Chondrocyte (in vitro differentiated cells): ENCODE results near the gene SETBP1. TPM values are rescaled to one million over a fixed set of nuclear protein-coding genes. Genes with fewer than 3 reads are reported as not detected.

Source experiments
- DNase-seq: peaks from one replicate; pipeline ENCODE4 v3.0.0; 2021; ENCODE audit warnings: mixed read lengths, low spot score
- H3K27ac Mint-ChIP-seq: one replicate; pipeline ENCODE4 v1.8.0; 2021; ENCODE audit warnings: mild to moderate bottlenecking, moderate library complexity, mixed read lengths; ENCODE audit not compliant: unreplicated experiment
- H3K27me3 Mint-ChIP-seq: 2 replicates; pipeline ENCODE4 v1.8.0; 2021; ENCODE audit warnings: low read depth, mixed read lengths
- H3K36me3 Mint-ChIP-seq: 2 replicates; pipeline ENCODE4 v1.8.0; 2021; ENCODE audit warnings: low read depth, mixed read lengths
- H3K4me1 Mint-ChIP-seq: 2 replicates; pipeline ENCODE4 v1.8.0; 2021; ENCODE audit warnings: low read depth, mild to moderate bottlenecking, mixed read lengths
- H3K4me3 Mint-ChIP-seq: one replicate; pipeline ENCODE4 v1.8.0; 2021; ENCODE audit warnings: mild to moderate bottlenecking, moderate library complexity, mixed read lengths; ENCODE audit not compliant: unreplicated experiment
- H3K9me3 Mint-ChIP-seq: 2 replicates; pipeline ENCODE4 v1.8.0; 2021; ENCODE audit warnings: low read depth, mixed read lengths
- total RNA-seq: library from RNA; stranded (reverse); gene quantifications from 3 replicates; pipeline ENCODE4 v1.2.1, GENCODE V29; 2021
- TF ChIP-seq, protein P1 (sequence below): fragments of 200-600 bp; sonication (generic); IDR thresholded peaks from 2 replicates; pipeline ENCODE4 v1.5.0; 2021; ENCODE audit warnings: antibody characterized with exemption, mild to moderate bottlenecking, moderate library complexity

SETBP1 gene
- total RNA-seq, 1 donor from 2014 or later, result 29.3 TPM

DNA sequence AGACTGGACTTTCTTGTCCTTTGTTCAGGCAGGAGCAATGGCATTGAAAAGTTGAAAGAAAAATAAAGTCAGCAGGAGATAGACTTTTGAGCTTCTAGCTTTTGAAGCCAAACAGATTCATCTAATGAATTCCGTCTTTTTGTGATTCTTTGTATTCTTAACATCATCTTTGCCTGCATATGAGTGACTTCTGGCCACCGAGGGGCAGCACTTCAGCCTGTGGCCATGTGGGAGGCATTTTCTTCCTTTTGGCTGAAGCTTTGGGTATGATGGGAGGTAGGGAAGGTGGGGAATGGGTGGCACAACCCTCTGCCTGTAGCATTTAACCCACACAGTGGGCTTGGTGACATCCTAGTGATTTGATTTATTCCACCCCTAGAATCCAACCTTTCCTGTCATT lies 220.6 kb downstream of the SETBP1 start:
- Mint-ChIP-seq H3K4me1 (peaks cover 22% of the 10 kb centered on the region), H3K27me3 (no peaks in the 10 kb centered on the region), H3K27ac (no peak overlapping the region), H3K9me3 (peaks cover 3% of the 10 kb centered on the region), H3K36me3 (peaks cover 2% of the 10 kb centered on the region), H3K4me3 (no peak overlapping the region)
- no peak for DNase-seq
- TF ChIP-seq, protein P1, sequence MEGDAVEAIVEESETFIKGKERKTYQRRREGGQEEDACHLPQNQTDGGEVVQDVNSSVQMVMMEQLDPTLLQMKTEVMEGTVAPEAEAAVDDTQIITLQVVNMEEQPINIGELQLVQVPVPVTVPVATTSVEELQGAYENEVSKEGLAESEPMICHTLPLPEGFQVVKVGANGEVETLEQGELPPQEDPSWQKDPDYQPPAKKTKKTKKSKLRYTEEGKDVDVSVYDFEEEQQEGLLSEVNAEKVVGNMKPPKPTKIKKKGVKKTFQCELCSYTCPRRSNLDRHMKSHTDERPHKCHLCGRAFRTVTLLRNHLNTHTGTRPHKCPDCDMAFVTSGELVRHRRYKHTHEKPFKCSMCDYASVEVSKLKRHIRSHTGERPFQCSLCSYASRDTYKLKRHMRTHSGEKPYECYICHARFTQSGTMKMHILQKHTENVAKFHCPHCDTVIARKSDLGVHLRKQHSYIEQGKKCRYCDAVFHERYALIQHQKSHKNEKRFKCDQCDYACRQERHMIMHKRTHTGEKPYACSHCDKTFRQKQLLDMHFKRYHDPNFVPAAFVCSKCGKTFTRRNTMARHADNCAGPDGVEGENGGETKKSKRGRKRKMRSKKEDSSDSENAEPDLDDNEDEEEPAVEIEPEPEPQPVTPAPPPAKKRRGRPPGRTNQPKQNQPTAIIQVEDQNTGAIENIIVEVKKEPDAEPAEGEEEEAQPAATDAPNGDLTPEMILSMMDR, result peak; percentile 58

- Mint-ChIP-seq H3K4me3 (no peak overlapping the region), H3K9me3 (peaks cover 3% of the 10 kb centered on the region), H3K27me3 (no peaks in the 10 kb centered on the region), H3K27ac (no peak overlapping the region), H3K36me3 (no peaks in the 10 kb centered on the region), H3K4me1 (peaks cover 17% of the 10 kb centered on the region)
- no peak for DNase-seq
- TF ChIP-seq, protein P1, result no peak
Measured at GRCh38 chr18:44903327-44903726, 222.6 kb downstream of the SETBP1 start.

GRCh38 chr18:44904768-44905167 lies 224.1 kb downstream of the SETBP1 start:
- Mint-ChIP-seq H3K27me3 (no peaks in the 10 kb centered on the region), H3K4me3 (no peak overlapping the region), H3K4me1 (peaks cover 19% of the 10 kb centered on the region), H3K27ac (no peak overlapping the region), H3K36me3 (no peaks in the 10 kb centered on the region), H3K9me3 (peaks cover 3% of the 10 kb centered on the region)
- TF ChIP-seq, protein P1, result no peak
- no peak for DNase-seq

GRCh38 chr18:44909191-44909719 lies 228.6 kb downstream of the SETBP1 start:
- Mint-ChIP-seq H3K27ac (peak overlapping the region; percentile 29), H3K27me3 (no peaks in the 10 kb centered on the region)

DNA sequence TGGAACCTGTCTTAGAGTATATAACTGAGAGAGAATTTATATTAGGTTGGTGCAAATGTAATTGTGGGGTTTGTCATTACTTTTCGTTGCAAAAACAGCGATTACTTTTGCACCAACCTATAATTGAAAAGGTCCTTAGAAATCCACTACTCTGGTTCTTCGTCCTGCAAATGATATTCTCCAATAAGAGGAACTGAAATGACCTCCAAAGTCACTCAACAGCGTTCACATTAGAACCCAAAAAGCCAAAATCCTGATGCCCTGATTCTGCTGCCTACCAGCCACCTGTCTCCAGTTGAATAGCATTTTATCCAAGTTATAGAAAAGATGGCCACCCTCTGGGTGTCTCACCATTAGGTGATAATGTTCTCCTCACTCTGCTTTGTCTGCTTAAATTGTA lies 230.6 kb downstream of the SETBP1 start:
- DNase-seq, result no peak
- Mint-ChIP-seq H3K27ac (no peak overlapping the region), H3K27me3 (no peaks in the 10 kb centered on the region), H3K36me3 (no peaks in the 10 kb centered on the region), H3K4me3 (no peak overlapping the region), H3K4me1 (peaks cover 32% of the 10 kb centered on the region), H3K9me3 (no peaks in the 10 kb centered on the region)
- TF ChIP-seq, protein P1, result no peak

More at GRCh38 chr18:44909191-44909719, 228.6 kb downstream of the SETBP1 start:
- Mint-ChIP-seq H3K36me3 (no peaks in the 10 kb centered on the region), H3K9me3 (peaks cover 3% of the 10 kb centered on the region), H3K4me1 (peaks cover 19% of the 10 kb centered on the region), H3K4me3 (no peak overlapping the region)
- no peak for DNase-seq
- TF ChIP-seq, protein P1, result no peak
